HepG2 (cell line): ENCODE results near the gene FNDC3B. TPM values are rescaled to one million over a fixed set of nuclear protein-coding genes. Genes with fewer than 3 reads are reported as not detected.

Experiments used
- FOXK1 ChIP-seq: sonication (generic); formaldehyde crosslinking; IDR thresholded peaks from 2 replicates; pipeline ENCODE4 v1.4.0; 2020; ENCODE audit warnings: low read depth, missing genetic modification reagents, borderline replicate concordance
- GABPA ChIP-seq, 2 experiments: IDR thresholded peaks; 2 replicates each; pipeline ENCODE4 v1.6.1; 2011 to 2016; ENCODE audit warnings: low read depth in 2 of 2, low read length in 1 of 2, missing biosample characterization in 1 of 2, missing genetic modification characterization in 1 of 2
- MATR3 ChIP-seq: sonication (generic); formaldehyde crosslinking; IDR thresholded peaks from 2 replicates; pipeline ENCODE4 v1.4.0; 2020; ENCODE audit warnings: missing genetic modification reagents
- NR3C1 ChIP-seq: sonication (generic); formaldehyde crosslinking; IDR thresholded peaks from 2 replicates; pipeline ENCODE4 v1.4.0; 2020; ENCODE audit warnings: missing genetic modification reagents
- ZBTB1 ChIP-seq: sonication (generic); formaldehyde crosslinking; IDR thresholded peaks from 2 replicates; pipeline ENCODE4 v1.4.0; 2020; ENCODE audit warnings: missing genetic modification reagents, borderline replicate concordance
- ZNF17 ChIP-seq: sonication (generic); formaldehyde crosslinking; IDR thresholded peaks from 2 replicates; pipeline ENCODE4 v1.5.0; 2020; ENCODE audit warnings: mild to moderate bottlenecking, missing genetic modification reagents
- ZNF343 ChIP-seq: sonication (generic); formaldehyde crosslinking; IDR thresholded peaks from 2 replicates; pipeline ENCODE4 v1.4.0; 2020; ENCODE audit warnings: mild to moderate bottlenecking, missing genetic modification reagents
- ZNF460 ChIP-seq: sonication (generic); formaldehyde crosslinking; IDR thresholded peaks from 2 replicates; pipeline ENCODE4 v1.5.1; 2020; ENCODE audit warnings: missing genetic modification reagents, mild to moderate bottlenecking, borderline replicate concordance
- ZSCAN9 ChIP-seq: IDR thresholded peaks from 2 replicates; pipeline ENCODE4 v1.6.1; 2016; ENCODE audit warnings: borderline replicate concordance
- polyA plus RNA-seq, 8 experiments: library from polyadenylated mRNA; depleted of rRNA in 3 of 8; stranded (reverse) in 7 of 8; unstranded in 1 of 8; fragments of >200 nt; fragmentation: Illumina TruSeq in 4 of 8; extraction: Trizol in 4 of 8; gene quantifications; 2 replicates each; pipeline versions ENCODE4 v1.2.1 to v1.2.3, GENCODE V29; 2011 to 2016; ENCODE audit warnings: low read depth in 4 of 8, missing spikeins in 1 of 8, mixed read lengths in 1 of 8; ENCODE audit not compliant: insufficient read depth in 1 of 8
- total RNA-seq, 5 experiments: library from RNA; depleted of rRNA; stranded (reverse); fragments of >200 nt; fragmentation: Illumina TruSeq; extraction: Trizol; gene quantifications; 2 replicates each; pipeline ENCODE4 v1.2.3, GENCODE V29; 2016; ENCODE audit warnings: low read depth in 1 of 5
- TF ChIP-seq, protein P1 (sequence below): sonication (generic); formaldehyde crosslinking; conservative IDR thresholded peaks from 2 replicates; pipeline ENCODE4 v1.5.0; 2020; ENCODE audit warnings: missing genetic modification reagents
- TF ChIP-seq, protein P2 (sequence below): sonication (generic); formaldehyde crosslinking; IDR thresholded peaks from 2 replicates; pipeline ENCODE4 v1.9.0; 2021; ENCODE audit warnings: missing genetic modification reagents, borderline replicate concordance
- TF ChIP-seq, protein P3 (sequence below): sonication (generic); formaldehyde crosslinking; IDR thresholded peaks from 2 replicates; pipeline ENCODE4 v1.4.0; 2020; ENCODE audit warnings: mild to moderate bottlenecking, missing genetic modification reagents
- TF ChIP-seq, protein P4 (sequence below): sonication (generic); formaldehyde crosslinking; IDR thresholded peaks from 2 replicates; pipeline ENCODE4 v1.5.0; 2020; ENCODE audit warnings: mild to moderate bottlenecking, missing genetic modification reagents, borderline replicate concordance
- TF ChIP-seq, protein P5 (sequence below): sonication (generic); formaldehyde crosslinking; conservative IDR thresholded peaks from 2 replicates; pipeline ENCODE4 v1.8.0; 2022; ENCODE audit warnings: mild to moderate bottlenecking, moderate library complexity, missing genetic modification reagents
- TF ChIP-seq, protein P6 (sequence below): sonication (generic); formaldehyde crosslinking; IDR thresholded peaks from 2 replicates; pipeline ENCODE4 v1.5.1; 2020; ENCODE audit warnings: missing genetic modification reagents, mild to moderate bottlenecking, borderline replicate concordance
- TF ChIP-seq, protein P7 (sequence below): sonication (generic); formaldehyde crosslinking; conservative IDR thresholded peaks from 2 replicates; pipeline ENCODE4 v1.8.0; 2022; ENCODE audit warnings: low read depth, missing genetic modification reagents

Gene FNDC3B
- total and polyA plus RNA-seq, 2 of the 13 experiments (the other 11 are each of a cell fraction or from before 2014, with no cell fraction given), result 74.8 to 103 TPM

DNA sequence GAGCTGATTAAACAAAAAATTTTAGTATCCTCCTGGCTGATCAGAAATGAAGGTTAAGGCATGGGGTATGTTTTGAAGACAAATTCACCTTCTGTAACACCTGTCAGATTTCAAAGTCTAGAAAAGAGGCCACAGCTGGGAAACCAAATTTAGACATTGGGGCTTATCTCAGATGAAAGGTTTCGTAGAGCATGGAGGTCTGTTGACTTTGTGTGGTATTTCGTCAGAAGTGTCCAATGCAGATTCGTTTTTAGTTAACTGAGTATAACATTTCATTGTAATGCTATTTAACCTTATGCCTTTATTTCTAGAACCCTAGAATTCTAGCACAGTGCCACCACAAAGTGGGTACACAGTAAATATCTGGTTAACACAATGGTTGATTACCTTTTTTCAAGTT is 61.7 kb downstream of the FNDC3B start (continued):
- TF ChIP-seq, protein P1, sequence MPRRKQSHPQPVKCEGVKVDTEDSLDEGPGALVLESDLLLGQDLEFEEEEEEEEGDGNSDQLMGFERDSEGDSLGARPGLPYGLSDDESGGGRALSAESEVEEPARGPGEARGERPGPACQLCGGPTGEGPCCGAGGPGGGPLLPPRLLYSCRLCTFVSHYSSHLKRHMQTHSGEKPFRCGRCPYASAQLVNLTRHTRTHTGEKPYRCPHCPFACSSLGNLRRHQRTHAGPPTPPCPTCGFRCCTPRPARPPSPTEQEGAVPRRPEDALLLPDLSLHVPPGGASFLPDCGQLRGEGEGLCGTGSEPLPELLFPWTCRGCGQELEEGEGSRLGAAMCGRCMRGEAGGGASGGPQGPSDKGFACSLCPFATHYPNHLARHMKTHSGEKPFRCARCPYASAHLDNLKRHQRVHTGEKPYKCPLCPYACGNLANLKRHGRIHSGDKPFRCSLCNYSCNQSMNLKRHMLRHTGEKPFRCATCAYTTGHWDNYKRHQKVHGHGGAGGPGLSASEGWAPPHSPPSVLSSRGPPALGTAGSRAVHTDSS (CRISPR knock-in tag), result no peak
- TF ChIP-seq ZBTB1 (CRISPR knock-in tag) (no peak), MATR3 (no peak), NR3C1 (CRISPR knock-in tag) (no peak), FOXK1 (CRISPR knock-in tag) (peak; percentile 71; the same call in 1 of the 2 replicates), GABPA (IDR thresholded peaks at IDR 0.05; ENCODE audit: low read depth, low read length) (no peak), GABPA (CRISPR knock-in tag; IDR thresholded peaks at IDR 0.05; ENCODE audit: low read depth) (peak; percentile 16; the same call in 1 of the 2 replicates), ZNF460 (CRISPR knock-in tag) (no peak), ZSCAN9 (CRISPR knock-in tag) (peak; percentile 82), ZNF17 (no peak), ZNF343 (CRISPR knock-in tag) (no peak)
- TF ChIP-seq, protein P2, sequence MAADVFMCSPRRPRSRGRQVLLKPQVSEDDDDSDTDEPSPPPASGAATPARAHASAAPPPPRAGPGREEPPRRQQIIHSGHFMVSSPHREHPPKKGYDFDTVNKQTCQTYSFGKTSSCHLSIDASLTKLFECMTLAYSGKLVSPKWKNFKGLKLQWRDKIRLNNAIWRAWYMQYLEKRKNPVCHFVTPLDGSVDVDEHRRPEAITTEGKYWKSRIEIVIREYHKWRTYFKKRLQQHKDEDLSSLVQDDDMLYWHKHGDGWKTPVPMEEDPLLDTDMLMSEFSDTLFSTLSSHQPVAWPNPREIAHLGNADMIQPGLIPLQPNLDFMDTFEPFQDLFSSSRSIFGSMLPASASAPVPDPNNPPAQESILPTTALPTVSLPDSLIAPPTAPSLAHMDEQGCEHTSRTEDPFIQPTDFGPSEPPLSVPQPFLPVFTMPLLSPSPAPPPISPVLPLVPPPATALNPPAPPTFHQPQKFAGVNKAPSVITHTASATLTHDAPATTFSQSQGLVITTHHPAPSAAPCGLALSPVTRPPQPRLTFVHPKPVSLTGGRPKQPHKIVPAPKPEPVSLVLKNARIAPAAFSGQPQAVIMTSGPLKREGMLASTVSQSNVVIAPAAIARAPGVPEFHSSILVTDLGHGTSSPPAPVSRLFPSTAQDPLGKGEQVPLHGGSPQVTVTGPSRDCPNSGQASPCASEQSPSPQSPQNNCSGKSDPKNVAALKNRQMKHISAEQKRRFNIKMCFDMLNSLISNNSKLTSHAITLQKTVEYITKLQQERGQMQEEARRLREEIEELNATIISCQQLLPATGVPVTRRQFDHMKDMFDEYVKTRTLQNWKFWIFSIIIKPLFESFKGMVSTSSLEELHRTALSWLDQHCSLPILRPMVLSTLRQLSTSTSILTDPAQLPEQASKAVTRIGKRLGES (CRISPR knock-in tag), result no peak
- TF ChIP-seq, protein P3, sequence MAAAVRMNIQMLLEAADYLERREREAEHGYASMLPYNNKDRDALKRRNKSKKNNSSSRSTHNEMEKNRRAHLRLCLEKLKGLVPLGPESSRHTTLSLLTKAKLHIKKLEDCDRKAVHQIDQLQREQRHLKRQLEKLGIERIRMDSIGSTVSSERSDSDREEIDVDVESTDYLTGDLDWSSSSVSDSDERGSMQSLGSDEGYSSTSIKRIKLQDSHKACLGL (CRISPR knock-in tag), result no peak
- TF ChIP-seq, protein P4, sequence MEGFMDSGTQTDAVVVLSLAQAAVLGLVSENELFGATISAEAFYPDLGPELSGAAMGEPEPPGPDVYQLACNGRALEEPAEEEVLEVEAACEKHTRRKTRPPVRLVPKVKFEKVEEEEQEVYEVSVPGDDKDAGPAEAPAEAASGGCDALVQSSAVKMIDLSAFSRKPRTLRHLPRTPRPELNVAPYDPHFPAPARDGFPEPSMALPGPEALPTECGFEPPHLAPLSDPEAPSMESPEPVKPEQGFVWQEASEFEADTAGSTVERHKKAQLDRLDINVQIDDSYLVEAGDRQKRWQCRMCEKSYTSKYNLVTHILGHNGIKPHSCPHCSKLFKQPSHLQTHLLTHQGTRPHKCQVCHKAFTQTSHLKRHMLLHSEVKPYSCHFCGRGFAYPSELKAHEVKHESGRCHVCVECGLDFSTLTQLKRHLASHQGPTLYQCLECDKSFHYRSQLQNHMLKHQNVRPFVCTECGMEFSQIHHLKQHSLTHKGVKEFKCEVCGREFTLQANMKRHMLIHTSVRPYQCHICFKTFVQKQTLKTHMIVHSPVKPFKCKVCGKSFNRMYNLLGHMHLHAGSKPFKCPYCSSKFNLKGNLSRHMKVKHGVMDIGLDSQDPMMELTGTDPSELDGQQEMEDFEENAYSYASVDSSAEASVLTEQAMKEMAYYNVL (CRISPR knock-in tag), result 0 out of 2 replicates have a peak, but pooled peaks have one; percentile 41
- TF ChIP-seq, protein P5, sequence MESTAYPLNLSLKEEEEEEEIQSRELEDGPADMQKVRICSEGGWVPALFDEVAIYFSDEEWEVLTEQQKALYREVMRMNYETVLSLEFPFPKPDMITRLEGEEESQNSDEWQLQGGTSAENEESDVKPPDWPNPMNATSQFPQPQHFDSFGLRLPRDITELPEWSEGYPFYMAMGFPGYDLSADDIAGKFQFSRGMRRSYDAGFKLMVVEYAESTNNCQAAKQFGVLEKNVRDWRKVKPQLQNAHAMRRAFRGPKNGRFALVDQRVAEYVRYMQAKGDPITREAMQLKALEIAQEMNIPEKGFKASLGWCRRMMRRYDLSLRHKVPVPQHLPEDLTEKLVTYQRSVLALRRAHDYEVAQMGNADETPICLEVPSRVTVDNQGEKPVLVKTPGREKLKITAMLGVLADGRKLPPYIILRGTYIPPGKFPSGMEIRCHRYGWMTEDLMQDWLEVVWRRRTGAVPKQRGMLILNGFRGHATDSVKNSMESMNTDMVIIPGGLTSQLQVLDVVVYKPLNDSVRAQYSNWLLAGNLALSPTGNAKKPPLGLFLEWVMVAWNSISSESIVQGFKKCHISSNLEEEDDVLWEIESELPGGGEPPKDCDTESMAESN, result no peak
- TF ChIP-seq, protein P6, sequence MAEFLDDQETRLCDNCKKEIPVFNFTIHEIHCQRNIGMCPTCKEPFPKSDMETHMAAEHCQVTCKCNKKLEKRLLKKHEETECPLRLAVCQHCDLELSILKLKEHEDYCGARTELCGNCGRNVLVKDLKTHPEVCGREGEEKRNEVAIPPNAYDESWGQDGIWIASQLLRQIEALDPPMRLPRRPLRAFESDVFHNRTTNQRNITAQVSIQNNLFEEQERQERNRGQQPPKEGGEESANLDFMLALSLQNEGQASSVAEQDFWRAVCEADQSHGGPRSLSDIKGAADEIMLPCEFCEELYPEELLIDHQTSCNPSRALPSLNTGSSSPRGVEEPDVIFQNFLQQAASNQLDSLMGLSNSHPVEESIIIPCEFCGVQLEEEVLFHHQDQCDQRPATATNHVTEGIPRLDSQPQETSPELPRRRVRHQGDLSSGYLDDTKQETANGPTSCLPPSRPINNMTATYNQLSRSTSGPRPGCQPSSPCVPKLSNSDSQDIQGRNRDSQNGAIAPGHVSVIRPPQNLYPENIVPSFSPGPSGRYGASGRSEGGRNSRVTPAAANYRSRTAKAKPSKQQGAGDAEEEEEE (CRISPR knock-in tag), result no peak
- TF ChIP-seq, protein P7, sequence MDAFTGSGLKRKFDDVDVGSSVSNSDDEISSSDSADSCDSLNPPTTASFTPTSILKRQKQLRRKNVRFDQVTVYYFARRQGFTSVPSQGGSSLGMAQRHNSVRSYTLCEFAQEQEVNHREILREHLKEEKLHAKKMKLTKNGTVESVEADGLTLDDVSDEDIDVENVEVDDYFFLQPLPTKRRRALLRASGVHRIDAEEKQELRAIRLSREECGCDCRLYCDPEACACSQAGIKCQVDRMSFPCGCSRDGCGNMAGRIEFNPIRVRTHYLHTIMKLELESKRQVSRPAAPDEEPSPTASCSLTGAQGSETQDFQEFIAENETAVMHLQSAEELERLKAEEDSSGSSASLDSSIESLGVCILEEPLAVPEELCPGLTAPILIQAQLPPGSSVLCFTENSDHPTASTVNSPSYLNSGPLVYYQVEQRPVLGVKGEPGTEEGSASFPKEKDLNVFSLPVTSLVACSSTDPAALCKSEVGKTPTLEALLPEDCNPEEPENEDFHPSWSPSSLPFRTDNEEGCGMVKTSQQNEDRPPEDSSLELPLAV (CRISPR knock-in tag), result no peak
